Adipocyte (in vitro differentiated cells): Measurements from ENCODE around the gene GATAD1.
A peak's percentile ranks its signal among the peaks of the same experiment; 100 is the strongest.
"Not testable (repeated sequence)": the region's sequence is repeated elsewhere in the genome, so short reads cannot be mapped to it uniquely, and the experiment has no call there.

Experiments used
- DNase-seq: peaks from one replicate; pipeline ENCODE4 v3.0.0-alpha.2; 2015; ENCODE audit warnings: low read depth
- H3K27me3 ChIP-seq: replicated peaks from 2 replicates; pipeline ENCODE4 v1.7.0; 2013; ENCODE audit warnings: mild to moderate bottlenecking, low read length, moderate library complexity; ENCODE audit not compliant: control insufficient read depth, insufficient read depth
- H3K36me3 ChIP-seq: 2 replicates; pipeline ENCODE4 v1.7.0; 2013; ENCODE audit warnings: low read length, mild to moderate bottlenecking, moderate library complexity; ENCODE audit not compliant: control insufficient read depth, insufficient read depth, severe bottlenecking
- H3K4me1 ChIP-seq: 2 replicates; pipeline ENCODE4 v1.7.0; 2013; ENCODE audit warnings: mild to moderate bottlenecking, low read length, moderate library complexity; ENCODE audit not compliant: control insufficient read depth, insufficient read depth
- H3K4me3 ChIP-seq: 2 replicates; pipeline ENCODE4 v1.7.0; 2013; ENCODE audit warnings: mild to moderate bottlenecking, low read length, moderate library complexity
- H3K9ac ChIP-seq: 2 replicates; pipeline ENCODE4 v1.7.0; 2013; ENCODE audit warnings: mild to moderate bottlenecking, low read length, moderate library complexity
- H3K9me3 ChIP-seq: 2 replicates; pipeline ENCODE4 v1.7.0; 2013; ENCODE audit warnings: mild to moderate bottlenecking, low read length, moderate library complexity; ENCODE audit not compliant: control insufficient read depth

GATAD1 gene

GRCh38 chr7:92437956-92438491 lies 9.3 kb upstream of the GATAD1 start:
- DNase-seq = no peak
- H3K9me3 ChIP-seq = no peaks in the 10 kb centered on the region
- H3K36me3 ChIP-seq = no peaks in the 10 kb centered on the region
- no peak overlapping the region for H3K9ac ChIP-seq
- H3K27me3 ChIP-seq = peaks cover 11% of the 10 kb centered on the region
- no peaks in the 10 kb centered on the region for H3K4me1 ChIP-seq
- no peak overlapping the region for H3K4me3 ChIP-seq

DNA sequence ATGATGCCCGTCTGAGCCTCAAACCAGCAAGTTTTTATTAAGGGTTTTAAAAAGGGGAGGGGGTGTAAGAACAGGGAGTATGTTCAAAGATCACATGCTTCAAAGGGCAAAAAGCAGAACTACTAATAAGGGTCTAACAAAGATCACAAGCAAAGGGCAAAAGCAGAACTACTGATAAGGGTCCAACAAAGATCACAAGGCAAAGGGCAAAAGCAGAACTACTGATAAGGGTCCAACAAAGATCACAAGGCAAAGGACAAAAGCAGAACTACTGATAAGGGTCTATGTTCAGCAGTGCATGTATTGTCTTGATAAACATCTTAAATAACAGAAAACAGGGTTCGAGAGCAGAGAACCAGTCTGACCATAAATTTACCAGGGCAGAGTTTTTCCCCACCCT lies 4.6 kb upstream of the GATAD1 start:
- H3K9ac ChIP-seq, H3K9me3 ChIP-seq, H3K4me3 ChIP-seq, H3K4me1 ChIP-seq, H3K27me3 ChIP-seq, H3K36me3 ChIP-seq, DNase-seq: not testable (repeated sequence)

- H3K4me3 ChIP-seq = peak overlapping the region; percentile 94
- H3K9me3 ChIP-seq = no peaks in the 10 kb centered on the region
- H3K36me3 ChIP-seq = peaks cover 19% of the 10 kb centered on the region
- no peaks in the 10 kb centered on the region for H3K27me3 ChIP-seq
- no peak for DNase-seq
- peaks cover 6% of the 10 kb centered on the region for H3K4me1 ChIP-seq
- H3K9ac ChIP-seq = peak overlapping the region; percentile 99
These were observed 375 bp upstream of the GATAD1 start for GRCh38 chr7:92446869-92447344.

GRCh38 chr7:92448205-92448747 lies 994 bp downstream of the GATAD1 start:
- Histone ChIP-seq H3K36me3 (peaks cover 32% of the 10 kb centered on the region), H3K9ac (peak overlapping the region; percentile 99), H3K9me3 (no peaks in the 10 kb centered on the region), H3K27me3 (no peaks in the 10 kb centered on the region), H3K4me3 (peak overlapping the region; percentile 94), H3K4me1 (peaks cover 6% of the 10 kb centered on the region)
- peak; percentile 75 for DNase-seq

DNA sequence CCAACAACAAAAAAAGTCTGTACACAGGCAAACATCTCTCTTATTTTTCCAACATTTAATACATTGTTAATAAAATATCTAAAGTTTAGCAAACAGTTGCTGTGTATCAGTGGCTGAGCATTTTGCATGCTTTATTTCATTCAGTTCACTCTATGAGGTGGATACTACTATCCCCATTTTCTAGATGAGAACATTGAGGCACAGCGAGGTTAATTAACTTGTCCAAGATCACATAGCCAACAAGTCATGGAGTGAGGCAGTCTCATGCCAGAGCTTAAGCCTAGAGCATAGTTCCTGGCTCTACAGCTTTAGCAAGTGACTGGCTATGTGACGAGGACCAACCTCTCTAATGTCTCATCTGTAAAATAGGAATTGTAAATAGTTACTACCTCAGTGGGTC lies 4.4 kb downstream of the GATAD1 start:
- no peak overlapping the region for H3K4me3 ChIP-seq
- H3K4me1 ChIP-seq = peaks cover 6% of the 10 kb centered on the region
- peaks cover 65% of the 10 kb centered on the region for H3K36me3 ChIP-seq
- H3K27me3 ChIP-seq = no peaks in the 10 kb centered on the region
- H3K9ac ChIP-seq = no peak overlapping the region
- DNase-seq = no peak
- no peaks in the 10 kb centered on the region for H3K9me3 ChIP-seq

DNA sequence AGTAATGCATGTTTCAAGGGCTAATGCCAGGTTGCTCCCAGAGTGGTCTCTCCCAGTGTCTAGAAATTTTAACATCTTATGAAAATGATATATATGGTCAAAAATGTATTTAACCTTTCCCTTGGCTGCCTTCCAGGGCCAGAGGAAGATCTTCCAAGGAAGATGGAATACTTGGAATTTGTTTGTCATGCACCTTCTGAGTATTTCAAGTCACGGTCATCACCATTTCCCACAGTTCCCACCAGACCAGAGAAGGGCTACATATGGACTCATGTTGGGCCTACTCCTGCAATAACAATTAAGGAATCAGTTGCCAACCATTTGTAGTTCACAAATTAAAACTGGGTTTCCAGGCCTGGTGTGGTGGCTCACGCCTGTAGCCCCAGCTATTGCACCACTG lies 9.0 kb downstream of the GATAD1 start:
- peak; percentile 10 for DNase-seq
- Histone ChIP-seq H3K9ac (no peak overlapping the region), H3K4me1 (peaks cover 10% of the 10 kb centered on the region), H3K4me3 (no peak overlapping the region), H3K27me3 (no peaks in the 10 kb centered on the region), H3K9me3 (no peaks in the 10 kb centered on the region), H3K36me3 (peaks cover 59% of the 10 kb centered on the region)

GRCh38 chr7:92460109-92460508 lies 12.8 kb downstream of the GATAD1 start:
- Histone ChIP-seq H3K4me3 (no peak overlapping the region), H3K36me3 (peaks cover 27% of the 10 kb centered on the region), H3K27me3 (no peaks in the 10 kb centered on the region), H3K4me1 (peaks cover 13% of the 10 kb centered on the region), H3K9ac (no peak overlapping the region), H3K9me3 (no peaks in the 10 kb centered on the region)
- no peak for DNase-seq

DNA sequence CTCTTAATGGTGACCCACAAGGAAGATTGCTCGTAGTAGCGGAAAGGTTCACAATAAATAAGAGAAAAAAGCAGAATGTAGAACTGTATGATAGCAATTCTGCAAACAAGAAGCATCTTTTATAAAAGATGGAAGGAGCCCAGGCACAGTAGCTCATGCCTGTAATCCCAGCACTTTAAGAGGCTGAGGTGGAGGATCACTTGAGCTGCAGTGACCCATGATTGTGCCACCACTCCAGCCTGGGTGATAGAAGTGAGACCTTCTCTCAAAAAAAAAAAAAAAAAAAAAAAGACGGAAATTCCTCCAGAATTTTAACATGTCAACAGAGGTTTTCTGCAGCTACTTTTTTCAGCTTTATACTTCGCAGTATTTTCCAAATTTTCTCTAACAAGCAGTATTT lies 13.2 kb downstream of the GATAD1 start:
- no peak for DNase-seq
- Histone ChIP-seq H3K9ac (no peak overlapping the region), H3K36me3 (peaks cover 23% of the 10 kb centered on the region), H3K9me3 (no peaks in the 10 kb centered on the region), H3K27me3 (no peaks in the 10 kb centered on the region), H3K4me3 (no peak overlapping the region), H3K4me1 (peaks cover 13% of the 10 kb centered on the region)

- no peak overlapping the region for H3K4me3 ChIP-seq
- H3K9ac ChIP-seq = peak overlapping the region; percentile 52
- peaks cover 14% of the 10 kb centered on the region for H3K36me3 ChIP-seq
- no peaks in the 10 kb centered on the region for H3K9me3 ChIP-seq
- peaks cover 13% of the 10 kb centered on the region for H3K4me1 ChIP-seq
- DNase-seq = peak; percentile 69
- no peaks in the 10 kb centered on the region for H3K27me3 ChIP-seq
These were observed 14.0 kb downstream of the GATAD1 start for GRCh38 chr7:92461027-92462003.

DNA sequence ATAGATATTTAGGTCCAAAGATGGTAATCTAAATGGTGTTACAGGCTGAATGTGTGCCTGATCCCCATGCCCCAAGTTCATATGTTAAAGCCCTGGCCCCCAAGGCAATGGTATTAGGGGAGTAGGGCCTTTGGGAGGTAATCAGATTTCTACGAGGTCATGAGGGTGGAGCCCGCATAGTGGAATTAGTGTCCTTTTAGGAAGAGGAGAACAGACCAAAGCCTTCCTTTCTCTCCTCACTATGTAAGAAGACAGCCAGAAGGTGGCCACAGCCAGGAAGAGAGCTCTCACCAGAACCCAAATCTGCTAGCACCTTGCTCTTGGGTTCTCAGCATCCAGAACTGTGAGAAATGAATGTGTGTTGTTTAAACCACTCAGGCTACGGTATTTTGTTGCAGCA lies 15.3 kb downstream of the GATAD1 start:
- no peak for DNase-seq
- Histone ChIP-seq H3K9me3 (no peaks in the 10 kb centered on the region), H3K36me3 (peaks cover 7% of the 10 kb centered on the region), H3K4me1 (peaks cover 13% of the 10 kb centered on the region), H3K27me3 (no peaks in the 10 kb centered on the region), H3K4me3 (no peak overlapping the region), H3K9ac (no peak overlapping the region)

DNA sequence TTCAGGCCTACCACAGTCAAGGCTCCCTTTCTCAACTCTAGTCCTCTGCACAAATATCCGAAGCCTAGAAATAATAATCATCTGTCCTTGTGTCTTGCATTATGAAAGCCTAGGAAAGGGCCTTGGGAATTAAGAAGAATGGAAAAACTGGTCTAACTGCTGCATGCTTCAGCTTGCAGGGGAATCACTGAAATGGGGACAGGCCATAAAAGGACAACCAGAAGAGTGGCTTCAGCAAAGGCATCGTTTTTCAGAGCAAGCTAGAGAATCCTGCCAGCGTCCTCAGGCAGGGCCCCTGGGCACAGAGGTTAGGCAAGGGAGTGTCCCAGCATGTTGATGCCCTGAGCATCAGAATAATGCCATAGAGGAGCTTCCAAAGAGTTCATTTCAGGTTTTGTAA lies 17.2 kb downstream of the GATAD1 start:
- Histone ChIP-seq H3K36me3 (peaks cover 5% of the 10 kb centered on the region), H3K9ac (no peak overlapping the region), H3K4me3 (no peak overlapping the region), H3K9me3 (no peaks in the 10 kb centered on the region), H3K27me3 (no peaks in the 10 kb centered on the region), H3K4me1 (peaks cover 13% of the 10 kb centered on the region)
- no peak for DNase-seq
